GM21786 (cell line): Measurements from ENCODE around the gene GHSR.
A peak's percentile ranks its signal among the peaks of the same experiment; 100 is the strongest.
"Not testable (repeated sequence)": the region's sequence is repeated elsewhere in the genome, so short reads cannot be mapped to it uniquely, and the experiment has no call there.

ENCODE experiments used
- ATAC-seq: cut with Tn5 transposase; IDR thresholded peaks from one replicate; pipeline ENCODE4 v1.9.1; 2021; ENCODE audit not compliant: unreplicated experiment

Gene GHSR

GRCh38 chr3:172447611-172448579 is at the start of gene GHSR:
TSS of gene GHSR (minus strand) at chr3:172448456. CDS start at chr3:172448413, 43 bp downstream.
- no peak for ATAC-seq

GRCh38 chr3:172490198-172490669 is 42.0 kb upstream of the GHSR start:
- ATAC-seq: not testable (repeated sequence)

GRCh38 chr3:172478116-172478515 is 29.9 kb upstream of the GHSR start:
- peak; percentile 39 for ATAC-seq

GRCh38 chr3:172476347-172476746 is 28.1 kb upstream of the GHSR start:
- no peak for ATAC-seq

GRCh38 chr3:172475703-172476102 is 27.4 kb upstream of the GHSR start:
- ATAC-seq: no peak

- ATAC-seq: no peak
Observed at GRCh38 chr3:172471903-172472302, 23.6 kb upstream of the GHSR start.

- no peak for ATAC-seq
Observed at GRCh38 chr3:172470588-172470987, 22.3 kb upstream of the GHSR start.

- no peak for ATAC-seq
Observed at GRCh38 chr3:172467170-172467824, 19.0 kb upstream of the GHSR start.

- ATAC-seq: no peak
Observed at GRCh38 chr3:172466553-172467130, 18.4 kb upstream of the GHSR start.

- no peak for ATAC-seq
Observed at GRCh38 chr3:172465281-172465680, 17.0 kb upstream of the GHSR start.

- no peak for ATAC-seq
Observed at GRCh38 chr3:172464306-172464705, 16.1 kb upstream of the GHSR start.

GRCh38 chr3:172461530-172462138 is 13.4 kb upstream of the GHSR start:
- peak; percentile 71 for ATAC-seq

GRCh38 chr3:172456404-172456803 is 8.1 kb upstream of the GHSR start:
- no peak for ATAC-seq

- ATAC-seq: no peak
Observed at GRCh38 chr3:172454180-172454579, 5.9 kb upstream of the GHSR start.

GRCh38 chr3:172449466-172450149 is 1.4 kb upstream of the GHSR start:
- no peak for ATAC-seq

- ATAC-seq: no peak
Observed at GRCh38 chr3:172448661-172449465, 607 bp upstream of the GHSR start.

- ATAC-seq: no peak
Observed at GRCh38 chr3:172446198-172446597, 2.1 kb downstream of the GHSR start.

GRCh38 chr3:172444821-172445220 is 3.4 kb downstream of the GHSR start:
- ATAC-seq: no peak

- ATAC-seq: no peak
Observed at GRCh38 chr3:172442606-172443005, 5.7 kb downstream of the GHSR start.

GRCh38 chr3:172441581-172441980 is 6.7 kb downstream of the GHSR start:
- ATAC-seq: no peak
